ENCODE results near the gene CTBP2. TPM values are rescaled to one million over a fixed set of nuclear protein-coding genes. Genes with fewer than 3 reads are reported as not detected.

CTBP2 gene
- total and polyA plus RNA-seq, 10 of the 15 experiments (the other 5 are each of a cell fraction or from before 2014, with no cell fraction given), result 0.02 to 0.72 (median 0.06) TPM; not detected in 2

DNA sequence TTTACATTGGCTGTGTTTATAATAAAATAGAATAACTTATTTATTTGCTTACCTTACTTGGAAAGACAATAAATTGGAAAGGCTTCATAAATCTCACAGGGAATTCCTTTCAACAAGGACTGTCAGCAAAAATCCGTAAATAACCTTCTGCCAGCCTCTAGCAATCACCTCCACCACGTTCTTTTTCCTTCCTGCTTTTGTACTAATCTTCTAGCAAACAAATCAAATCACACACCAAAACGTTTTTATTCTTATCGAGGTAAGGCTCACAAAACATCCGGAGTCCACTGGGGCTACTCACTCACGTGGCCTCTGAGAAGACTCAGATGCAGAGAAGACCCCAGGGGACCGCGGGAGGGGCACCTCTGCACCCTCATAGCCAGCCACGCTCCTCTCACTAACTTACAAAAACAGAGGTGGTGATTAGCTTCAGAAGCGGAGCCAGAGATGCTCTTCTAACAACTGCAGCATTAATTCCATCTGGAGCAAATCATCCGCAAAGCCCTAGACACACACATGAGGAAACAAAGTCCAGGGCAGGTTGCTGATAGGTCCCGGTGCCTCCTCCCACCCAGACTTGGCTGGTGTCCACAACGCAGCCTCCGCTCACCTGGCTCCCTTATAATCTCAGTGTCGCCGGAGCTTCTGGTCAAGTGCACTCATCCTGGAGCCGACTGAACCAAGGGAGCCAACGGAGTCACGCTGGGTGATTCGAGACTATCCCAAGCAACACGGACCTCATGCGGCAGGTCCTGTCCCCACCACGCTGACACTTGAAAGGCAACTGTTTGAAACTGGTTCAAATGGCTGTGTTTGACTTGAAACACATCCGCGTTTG lies 22.5 kb downstream of the CTBP2 start:
- POLR2A ChIA-PET, result no interaction called here

More for the DNA sequence above, 22.5 kb downstream of the CTBP2 start:
- intact Hi-C loops (cut with micrococcal nuclease; ENCODE audit: unreplicated experiment) (no loop called here), in situ Hi-C loops (cut with MboI) (no loop called here)
- Histone ChIP-seq H3K79me2 (ENCODE audit: control insufficient read depth, insufficient read depth, low read length) (no peaks in the 10 kb centered on the region), H3K4me2 (ENCODE audit: control insufficient read depth, insufficient read depth) (no peak overlapping the region), H3K36me3 (ENCODE audit: control insufficient read depth in 2 of 2, insufficient read depth in 2 of 2, low read length in 1 of 2) (no peaks in the 10 kb centered on the region), H3K9ac (ENCODE audit: control insufficient read depth, insufficient read depth, low read length) (no peak overlapping the region), H3K4me3 (no peak overlapping the region), H3K4me1 (ENCODE audit: control insufficient read depth, insufficient read depth, low read length) (no peaks in the 10 kb centered on the region), H3K9me3 (replicated peaks; ENCODE audit: control insufficient read depth, insufficient read depth, low read length) (no peaks in the 10 kb centered on the region), H4K20me1 (ENCODE audit: control insufficient read depth, insufficient read depth) (no peaks in the 10 kb centered on the region), H2AFZ (ENCODE audit: control insufficient read depth, low read depth, low read length) (no peak overlapping the region), H3K27ac (ENCODE audit: control insufficient read depth, insufficient read depth) (no peak overlapping the region), H3K27me3 (replicated peaks in 1 of 2; ENCODE audit: control insufficient read depth in 2 of 2, insufficient read depth in 2 of 2, low read length in 1 of 2) (no peaks in the 10 kb centered on the region)
- CTCF ChIA-PET, result no interaction called here
- FAIRE-seq, result no peak
- 41% methylated on average over 25 of the region's 25 CpGs for WGBS (ENCODE audit: insufficient coverage, insufficient replicate concordance, low lambda C conversion rate, missing lambda C conversion rate)
- no peak for DNase-seq (ENCODE audit: low read depth, low spot score)
- no peak for ATAC-seq
- BruUV-seq (replicated peaks), result no TSS peak
- TF ChIP-seq, protein P1, sequence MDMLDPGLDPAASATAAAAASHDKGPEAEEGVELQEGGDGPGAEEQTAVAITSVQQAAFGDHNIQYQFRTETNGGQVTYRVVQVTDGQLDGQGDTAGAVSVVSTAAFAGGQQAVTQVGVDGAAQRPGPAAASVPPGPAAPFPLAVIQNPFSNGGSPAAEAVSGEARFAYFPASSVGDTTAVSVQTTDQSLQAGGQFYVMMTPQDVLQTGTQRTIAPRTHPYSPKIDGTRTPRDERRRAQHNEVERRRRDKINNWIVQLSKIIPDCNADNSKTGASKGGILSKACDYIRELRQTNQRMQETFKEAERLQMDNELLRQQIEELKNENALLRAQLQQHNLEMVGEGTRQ (IDR thresholded peaks at IDR 0.05; ENCODE audit: borderline replicate concordance, low read depth, low read length), result no peak
- TF ChIP-seq, protein P2, sequence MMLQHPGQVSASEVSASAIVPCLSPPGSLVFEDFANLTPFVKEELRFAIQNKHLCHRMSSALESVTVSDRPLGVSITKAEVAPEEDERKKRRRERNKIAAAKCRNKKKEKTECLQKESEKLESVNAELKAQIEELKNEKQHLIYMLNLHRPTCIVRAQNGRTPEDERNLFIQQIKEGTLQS (IDR thresholded peaks at IDR 0.05; ENCODE audit: borderline replicate concordance, extremely low read depth, low read depth, low read length), result no peak
- TF ChIP-seq IKZF1 (conservative IDR thresholded peaks at IDR 0.05) (no peak), HDGF (IDR thresholded peaks at IDR 0.05) (no peak), NR2C2 (IDR thresholded peaks at IDR 0.05; ENCODE audit: borderline replicate concordance, control insufficient read depth, insufficient read length, low read depth) (no peak), CREB1 (IDR thresholded peaks at IDR 0.05; ENCODE audit: low read depth) (no peak), RFX5 (IDR thresholded peaks at IDR 0.05; ENCODE audit: low read depth, low read length) (no peak)
- TF ChIP-seq, protein P3, sequence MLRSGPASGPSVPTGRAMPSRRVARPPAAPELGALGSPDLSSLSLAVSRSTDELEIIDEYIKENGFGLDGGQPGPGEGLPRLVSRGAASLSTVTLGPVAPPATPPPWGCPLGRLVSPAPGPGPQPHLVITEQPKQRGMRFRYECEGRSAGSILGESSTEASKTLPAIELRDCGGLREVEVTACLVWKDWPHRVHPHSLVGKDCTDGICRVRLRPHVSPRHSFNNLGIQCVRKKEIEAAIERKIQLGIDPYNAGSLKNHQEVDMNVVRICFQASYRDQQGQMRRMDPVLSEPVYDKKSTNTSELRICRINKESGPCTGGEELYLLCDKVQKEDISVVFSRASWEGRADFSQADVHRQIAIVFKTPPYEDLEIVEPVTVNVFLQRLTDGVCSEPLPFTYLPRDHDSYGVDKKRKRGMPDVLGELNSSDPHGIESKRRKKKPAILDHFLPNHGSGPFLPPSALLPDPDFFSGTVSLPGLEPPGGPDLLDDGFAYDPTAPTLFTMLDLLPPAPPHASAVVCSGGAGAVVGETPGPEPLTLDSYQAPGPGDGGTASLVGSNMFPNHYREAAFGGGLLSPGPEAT (IDR thresholded peaks at IDR 0.05; ENCODE audit: low read depth), result no peak
- TF ChIP-seq, protein P4, sequence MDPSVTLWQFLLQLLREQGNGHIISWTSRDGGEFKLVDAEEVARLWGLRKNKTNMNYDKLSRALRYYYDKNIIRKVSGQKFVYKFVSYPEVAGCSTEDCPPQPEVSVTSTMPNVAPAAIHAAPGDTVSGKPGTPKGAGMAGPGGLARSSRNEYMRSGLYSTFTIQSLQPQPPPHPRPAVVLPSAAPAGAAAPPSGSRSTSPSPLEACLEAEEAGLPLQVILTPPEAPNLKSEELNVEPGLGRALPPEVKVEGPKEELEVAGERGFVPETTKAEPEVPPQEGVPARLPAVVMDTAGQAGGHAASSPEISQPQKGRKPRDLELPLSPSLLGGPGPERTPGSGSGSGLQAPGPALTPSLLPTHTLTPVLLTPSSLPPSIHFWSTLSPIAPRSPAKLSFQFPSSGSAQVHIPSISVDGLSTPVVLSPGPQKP (IDR thresholded peaks at IDR 0.05; ENCODE audit: low read depth, low read length), result no peak
- TF ChIP-seq, protein P5, sequence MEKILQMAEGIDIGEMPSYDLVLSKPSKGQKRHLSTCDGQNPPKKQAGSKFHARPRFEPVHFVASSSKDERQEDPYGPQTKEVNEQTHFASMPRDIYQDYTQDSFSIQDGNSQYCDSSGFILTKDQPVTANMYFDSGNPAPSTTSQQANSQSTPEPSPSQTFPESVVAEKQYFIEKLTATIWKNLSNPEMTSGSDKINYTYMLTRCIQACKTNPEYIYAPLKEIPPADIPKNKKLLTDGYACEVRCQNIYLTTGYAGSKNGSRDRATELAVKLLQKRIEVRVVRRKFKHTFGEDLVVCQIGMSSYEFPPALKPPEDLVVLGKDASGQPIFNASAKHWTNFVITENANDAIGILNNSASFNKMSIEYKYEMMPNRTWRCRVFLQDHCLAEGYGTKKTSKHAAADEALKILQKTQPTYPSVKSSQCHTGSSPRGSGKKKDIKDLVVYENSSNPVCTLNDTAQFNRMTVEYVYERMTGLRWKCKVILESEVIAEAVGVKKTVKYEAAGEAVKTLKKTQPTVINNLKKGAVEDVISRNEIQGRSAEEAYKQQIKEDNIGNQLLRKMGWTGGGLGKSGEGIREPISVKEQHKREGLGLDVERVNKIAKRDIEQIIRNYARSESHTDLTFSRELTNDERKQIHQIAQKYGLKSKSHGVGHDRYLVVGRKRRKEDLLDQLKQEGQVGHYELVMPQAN (conservative IDR thresholded peaks at IDR 0.05), result no peak
- RAD21 ChIA-PET (ENCODE audit: unreplicated experiment), result no interaction called here
- SMC1A ChIA-PET (ENCODE audit: uncharacterized antibody, unreplicated experiment), result no interaction called here

All from GM12878 (cell line).